ENCODE results near the gene CENPC.
"Not testable (repeated sequence)": the region's sequence is repeated elsewhere in the genome, so short reads cannot be mapped to it uniquely, and the experiment has no call there.

Gene CENPC

DNA sequence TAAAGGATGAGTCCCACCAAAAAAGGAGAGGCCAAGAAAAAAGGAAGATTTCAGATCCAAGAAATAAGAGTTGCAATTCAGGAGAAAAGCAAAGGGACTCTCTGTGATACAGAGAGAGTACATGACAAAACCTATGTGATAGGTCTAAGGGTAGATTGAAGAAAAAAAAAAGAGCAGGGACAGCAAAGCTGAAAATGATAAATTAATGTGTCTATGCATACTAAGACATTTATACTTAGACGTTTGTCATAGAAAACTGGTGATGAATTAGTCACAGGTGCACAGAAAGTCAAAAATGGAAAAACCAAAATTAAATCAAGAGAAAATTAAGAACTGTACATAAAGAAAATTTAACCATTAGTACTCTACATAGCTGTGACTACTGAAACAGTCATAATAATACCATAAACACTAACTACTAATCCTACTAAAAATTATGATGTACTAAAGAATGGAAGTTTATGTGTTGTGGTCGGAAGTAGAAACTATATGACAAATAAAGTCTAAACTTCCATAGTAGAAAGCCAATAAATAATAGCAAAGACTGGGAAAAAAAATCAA, 9.9 kb downstream of the CENPC start:
- no peak for ATAC-seq (replicated peaks)
- peaks cover 51 to 62% of the 10 kb centered on the region in 2 donors for H3K36me3 Mint-ChIP-seq
- no peaks in the 10 kb centered on the region for H3K27me3 Mint-ChIP-seq
- peaks cover 5 to 17% of the 10 kb centered on the region in 2 donors for H3K4me1 Mint-ChIP-seq
- DNase-seq = no peak
- peaks cover 4 to 5% of the 10 kb centered on the region in 2 donors for H3K9me3 Mint-ChIP-seq
- no peak overlapping the region for H3K4me3 Mint-ChIP-seq
- no peak overlapping the region for H3K27ac Mint-ChIP-seq

DNA sequence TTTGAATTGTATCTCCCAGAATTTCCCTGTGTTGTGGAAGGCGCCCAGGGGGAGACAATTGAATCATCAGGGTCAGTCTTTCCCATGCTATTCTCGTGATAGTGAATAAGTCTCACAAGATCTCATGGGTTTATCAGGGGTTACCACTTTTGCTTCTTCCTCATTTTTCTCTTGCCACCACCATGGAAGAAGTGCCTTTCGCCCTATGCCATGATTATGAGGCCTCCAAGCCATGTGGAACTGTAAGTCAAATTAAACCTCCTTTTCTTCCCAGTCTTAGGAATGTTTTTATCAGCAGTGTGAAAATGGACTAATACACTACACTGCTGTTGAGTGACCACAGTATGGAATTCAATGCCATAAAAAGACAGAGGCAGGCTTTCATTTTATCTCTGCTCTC, 12.2 kb downstream of the CENPC start:
- H3K4me1 Mint-ChIP-seq = peaks cover 7 to 22% of the 10 kb centered on the region in 2 donors
- ATAC-seq (replicated peaks) = no peak

DNA sequence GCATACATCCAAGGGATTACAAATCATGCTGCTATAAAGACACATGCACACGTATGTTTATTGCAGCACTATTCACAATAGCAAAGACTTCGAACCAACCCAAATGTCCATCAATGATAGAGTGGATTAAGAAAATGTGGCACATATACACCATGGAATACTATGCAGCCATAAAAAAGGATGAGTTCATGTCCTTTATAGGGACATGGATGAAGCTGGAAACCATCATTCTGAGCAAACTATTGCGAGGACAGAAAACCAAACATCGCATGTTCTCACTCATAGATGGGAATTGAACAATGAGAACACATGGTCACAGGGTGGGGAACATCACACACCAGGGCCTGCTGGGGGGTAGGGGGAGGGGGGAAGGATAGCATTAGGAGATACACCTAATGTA, 12.9 kb downstream of the CENPC start:
- H3K27me3 Mint-ChIP-seq = not testable (repeated sequence)
- H3K36me3 Mint-ChIP-seq = peaks cover 51 to 65% of the 10 kb centered on the region in 2 donors

More for the DNA sequence above, 12.2 kb downstream of the CENPC start:
- H3K4me3 Mint-ChIP-seq = no peak overlapping the region
- peaks cover 4 to 5% of the 10 kb centered on the region in 2 donors for H3K9me3 Mint-ChIP-seq
- DNase-seq = no peak
- no peak overlapping the region for H3K27ac Mint-ChIP-seq
- H3K36me3 Mint-ChIP-seq = peaks cover 53 to 67% of the 10 kb centered on the region in 2 donors
- H3K27me3 Mint-ChIP-seq = no peaks in the 10 kb centered on the region

DNA sequence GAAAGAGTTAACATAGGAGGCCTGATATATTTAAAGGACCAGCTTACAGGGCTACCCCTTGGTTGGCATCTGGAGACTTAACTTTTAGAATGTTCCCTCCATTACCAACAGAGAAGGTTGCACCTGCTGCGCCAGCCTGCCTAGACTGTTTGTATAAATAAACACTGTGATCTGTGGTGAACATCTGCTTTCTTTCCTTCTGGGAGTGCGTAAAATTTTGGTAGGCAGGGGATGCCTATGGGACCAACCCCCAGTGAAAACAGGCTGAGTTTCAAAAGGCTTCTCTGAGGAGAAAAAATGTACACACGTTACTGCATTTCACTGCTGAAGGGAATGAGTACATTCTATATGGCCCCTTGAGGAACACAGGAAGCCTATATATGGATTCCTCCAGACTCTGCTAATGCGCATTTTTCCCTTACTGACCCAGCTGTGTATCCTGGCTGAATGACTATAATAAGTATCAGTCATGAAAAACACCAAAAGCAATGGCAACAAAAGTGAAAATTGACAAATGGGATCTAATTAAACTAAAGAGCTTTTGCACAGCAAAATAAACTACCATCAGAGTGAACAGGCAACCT, 13.8 kb downstream of the CENPC start:
- Mint-ChIP-seq H3K4me3 (no peak overlapping the region), H3K27me3 (no peaks in the 10 kb centered on the region), H3K9me3 (peaks cover 4 to 5% of the 10 kb centered on the region in 2 donors), H3K27ac (no peak overlapping the region), H3K36me3 (peaks cover 51 to 69% of the 10 kb centered on the region in 2 donors), H3K4me1 (peaks cover 13 to 28% of the 10 kb centered on the region in 2 donors)
- no peak for DNase-seq
- ATAC-seq (replicated peaks) = no peak

More for the DNA sequence above, 12.9 kb downstream of the CENPC start:
- not testable (repeated sequence) for H3K27ac Mint-ChIP-seq; DNase-seq; ATAC-seq (replicated peaks); H3K4me3 Mint-ChIP-seq; H3K9me3 Mint-ChIP-seq
- H3K4me1 Mint-ChIP-seq = peaks cover 7 to 22% of the 10 kb centered on the region in 2 donors

DNA sequence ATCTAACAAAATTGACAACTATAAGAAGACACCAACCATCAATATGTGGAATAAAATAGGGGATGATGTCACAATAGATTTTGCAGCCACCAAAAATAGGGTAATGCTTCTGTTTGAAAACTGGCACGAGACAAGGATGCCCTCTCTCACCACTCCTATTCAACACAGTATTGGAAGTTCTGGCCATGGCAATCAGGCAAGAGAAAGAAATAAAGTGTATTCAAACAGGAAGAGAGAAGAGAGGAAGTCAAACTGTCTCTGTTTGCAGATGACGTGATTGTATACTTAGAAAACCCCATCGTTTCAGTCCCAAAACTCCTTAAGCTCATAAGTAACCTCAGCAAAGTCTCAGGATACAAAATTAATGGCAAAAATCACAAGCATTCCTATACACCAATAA, 21.2 kb downstream of the CENPC start:
- not testable (repeated sequence) for H3K4me3 Mint-ChIP-seq; H3K27me3 Mint-ChIP-seq; H3K27ac Mint-ChIP-seq; DNase-seq; ATAC-seq (replicated peaks); H3K9me3 Mint-ChIP-seq
- peaks cover 31 to 71% of the 10 kb centered on the region in 2 donors for H3K4me1 Mint-ChIP-seq
- H3K36me3 Mint-ChIP-seq = peaks cover 41 to 56% of the 10 kb centered on the region in 2 donors

DNA sequence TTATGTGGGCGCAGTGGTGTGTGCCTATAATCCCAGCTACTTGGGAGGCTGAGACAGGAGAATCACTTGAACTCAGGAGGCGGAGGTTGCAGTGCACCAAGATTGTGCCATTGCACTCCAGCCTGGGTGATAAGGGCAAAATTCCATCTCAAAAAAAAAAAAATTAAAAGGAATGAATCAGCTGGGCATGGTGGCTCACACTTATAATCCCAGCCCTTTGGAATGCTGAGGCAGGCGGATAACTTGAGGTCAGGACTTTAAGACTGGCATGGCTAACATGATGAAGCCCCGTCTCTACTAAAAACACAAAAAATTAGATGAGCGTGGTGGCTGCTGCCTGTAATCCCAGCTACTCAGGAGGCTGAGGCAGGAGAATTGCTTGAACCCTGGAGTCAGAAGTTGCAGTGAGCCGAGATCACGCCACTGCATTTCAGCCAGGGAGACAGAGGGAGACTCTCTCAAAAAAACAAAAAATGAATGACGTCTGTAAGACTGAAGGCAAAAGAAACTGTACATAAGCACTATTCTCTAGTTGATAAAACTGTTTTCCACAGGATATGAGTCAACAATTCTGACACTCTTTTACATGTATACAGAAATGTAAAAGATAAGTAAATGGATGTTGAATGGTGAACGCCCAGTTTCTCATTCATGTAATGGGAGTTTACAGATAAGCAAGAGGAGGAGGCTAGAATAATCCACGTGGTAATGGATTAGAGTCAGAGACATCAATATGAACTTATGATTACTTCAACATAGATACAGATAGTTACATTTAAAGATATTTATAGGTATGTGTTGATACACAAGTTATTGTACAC, 22.2 kb downstream of the CENPC start:
- peaks cover 35 to 54% of the 10 kb centered on the region in 2 donors for H3K36me3 Mint-ChIP-seq

DNA sequence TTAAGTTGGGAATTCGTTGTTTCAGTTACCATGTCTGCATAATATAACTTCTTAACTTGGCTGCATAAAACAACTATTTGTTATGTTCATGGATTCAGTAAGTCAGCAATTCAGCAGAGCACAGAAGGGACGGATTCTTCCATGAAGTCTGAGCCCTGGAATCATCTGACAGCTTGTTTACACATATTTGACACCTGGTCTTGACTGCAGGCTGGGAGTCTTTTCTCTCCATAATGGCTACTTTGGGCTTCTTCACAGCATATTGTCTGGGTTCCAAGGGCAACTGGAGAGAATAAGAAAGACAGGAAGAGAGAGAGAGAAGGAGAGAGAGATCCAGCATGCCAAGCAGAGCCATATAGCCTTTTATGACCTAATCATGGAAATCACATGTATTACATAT, 23.1 kb downstream of the CENPC start:
- H3K9me3 Mint-ChIP-seq = peaks cover 2 to 5% of the 10 kb centered on the region in 2 donors
- DNase-seq = no peak
- H3K4me1 Mint-ChIP-seq = peaks cover 29 to 66% of the 10 kb centered on the region in 2 donors
- peaks cover 35 to 54% of the 10 kb centered on the region in 2 donors for H3K36me3 Mint-ChIP-seq
- H3K27me3 Mint-ChIP-seq = no peaks in the 10 kb centered on the region
- no peak overlapping the region for H3K27ac Mint-ChIP-seq
- H3K4me3 Mint-ChIP-seq = no peak overlapping the region
- no peak for ATAC-seq (replicated peaks)

More for the DNA sequence above, 22.2 kb downstream of the CENPC start:
- ATAC-seq (replicated peaks) (no peak), DNase-seq (no peak)
- H3K4me1 Mint-ChIP-seq = peaks cover 29 to 66% of the 10 kb centered on the region in 2 donors
- peaks cover 2 to 5% of the 10 kb centered on the region in 2 donors for H3K9me3 Mint-ChIP-seq
- no peak overlapping the region for H3K27ac Mint-ChIP-seq
- no peaks in the 10 kb centered on the region for H3K27me3 Mint-ChIP-seq
- H3K4me3 Mint-ChIP-seq = no peak overlapping the region

DNA sequence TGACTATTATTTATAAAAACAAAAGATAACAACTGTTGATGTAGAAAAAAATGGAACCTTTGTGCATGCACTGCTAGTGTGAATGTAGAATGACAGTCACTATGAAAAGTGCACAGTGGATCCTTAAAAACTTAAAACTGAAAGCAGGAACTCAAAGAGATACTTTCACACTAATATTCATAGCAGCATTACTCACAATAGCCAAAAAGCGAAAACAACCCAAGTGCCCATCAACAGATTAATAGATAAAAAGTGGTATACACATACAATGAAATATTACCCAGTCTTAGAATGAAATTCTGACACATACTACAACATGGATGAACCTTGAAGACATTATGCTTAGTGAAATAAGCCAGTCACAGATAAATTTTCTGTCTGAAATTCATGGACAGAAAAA, 23.8 kb downstream of the CENPC start:
- peaks cover 23 to 60% of the 10 kb centered on the region in 2 donors for H3K4me1 Mint-ChIP-seq
- DNase-seq = no peak

DNA sequence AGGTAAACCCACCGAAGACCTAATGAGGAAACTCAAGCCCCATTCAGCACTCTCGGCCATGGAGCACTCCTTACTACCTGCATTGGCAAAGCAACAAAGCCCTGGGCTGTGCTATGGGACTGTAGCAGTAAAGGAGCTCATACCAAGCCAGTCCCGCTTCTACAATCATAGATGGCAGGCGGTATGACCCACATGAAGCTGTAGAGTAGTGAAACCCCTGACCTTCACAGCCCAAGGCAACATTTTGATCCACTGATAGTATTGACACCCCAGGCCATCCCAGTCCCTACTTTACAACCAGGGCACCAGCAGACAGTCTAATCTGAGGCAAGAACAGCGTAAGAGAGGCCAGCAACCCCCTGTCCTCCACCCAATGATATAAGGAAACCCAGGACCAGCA, 25.2 kb downstream of the CENPC start:
- H3K9me3 Mint-ChIP-seq = peaks cover 0 to 2% of the 10 kb centered on the region in 2 donors
- peaks cover 16 to 47% of the 10 kb centered on the region in 2 donors for H3K4me1 Mint-ChIP-seq
- no peaks in the 10 kb centered on the region for H3K27me3 Mint-ChIP-seq
- H3K36me3 Mint-ChIP-seq = peaks cover 24 to 37% of the 10 kb centered on the region in 2 donors
- ATAC-seq (replicated peaks) = no peak
- peak overlapping the region; percentile 16 for H3K27ac Mint-ChIP-seq
- no peak overlapping the region for H3K4me3 Mint-ChIP-seq
- DNase-seq = no peak

More for the DNA sequence above, 23.8 kb downstream of the CENPC start:
- Mint-ChIP-seq H3K27ac (no peak overlapping the region), H3K4me3 (no peak overlapping the region), H3K9me3 (peaks cover 2 to 5% of the 10 kb centered on the region in 2 donors), H3K36me3 (peaks cover 33 to 48% of the 10 kb centered on the region in 2 donors), H3K27me3 (no peaks in the 10 kb centered on the region)
- no peak for ATAC-seq (replicated peaks)

DNA sequence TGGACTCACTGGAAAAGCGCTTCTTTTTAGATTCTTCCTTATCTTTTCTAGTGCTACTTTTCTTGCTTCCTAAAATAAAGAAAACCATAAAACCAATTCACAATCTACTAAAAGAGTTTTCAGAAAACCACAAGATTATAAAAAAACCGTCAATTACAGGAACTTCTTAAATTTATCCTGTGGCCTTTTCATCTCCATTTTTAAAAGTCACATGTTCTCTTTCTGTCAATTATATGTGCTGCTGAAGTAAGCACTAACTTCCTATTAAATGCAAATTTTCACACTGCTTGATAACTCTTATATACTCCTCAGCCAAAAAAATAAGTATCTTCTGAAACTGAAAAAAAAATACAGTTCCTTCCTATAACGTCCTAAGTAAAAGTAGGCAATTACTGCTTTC, 32.8 kb downstream of the CENPC start:
- Mint-ChIP-seq H3K4me1 (peaks cover 8 to 9% of the 10 kb centered on the region in 2 donors), H3K27ac (no peak overlapping the region), H3K9me3 (no peaks in the 10 kb centered on the region), H3K27me3 (no peaks in the 10 kb centered on the region), H3K4me3 (no peak overlapping the region), H3K36me3 (peaks cover 19 to 40% of the 10 kb centered on the region in 2 donors)
- ATAC-seq (replicated peaks) = no peak
- no peak for DNase-seq

DNA sequence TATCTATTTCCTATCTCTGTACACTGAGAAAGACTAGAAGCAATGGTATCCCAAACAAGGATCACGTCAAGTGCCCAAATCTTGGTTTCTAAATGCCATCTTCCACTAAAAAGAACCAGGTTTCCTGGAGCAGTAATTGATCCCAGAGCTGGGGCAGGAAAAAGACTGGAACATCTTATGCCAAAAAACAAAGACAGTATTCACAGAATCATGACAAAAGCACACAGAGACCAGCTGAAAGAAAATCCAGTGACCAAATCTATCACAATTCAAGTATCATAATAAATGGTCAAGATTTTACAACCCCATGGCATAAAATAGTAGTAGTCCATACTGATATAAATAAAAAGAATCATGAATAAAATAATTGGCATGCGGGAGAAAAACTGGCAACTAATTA, 44.9 kb downstream of the CENPC start:
- Mint-ChIP-seq H3K9me3 (no peaks in the 10 kb centered on the region), H3K36me3 (peaks cover 33 to 42% of the 10 kb centered on the region in 2 donors), H3K27me3 (no peaks in the 10 kb centered on the region), H3K4me1 (peaks cover 0 to 6% of the 10 kb centered on the region in 2 donors), H3K27ac (no peak overlapping the region), H3K4me3 (no peak overlapping the region)
- ATAC-seq (replicated peaks) (no peak), DNase-seq (no peak)

DNA sequence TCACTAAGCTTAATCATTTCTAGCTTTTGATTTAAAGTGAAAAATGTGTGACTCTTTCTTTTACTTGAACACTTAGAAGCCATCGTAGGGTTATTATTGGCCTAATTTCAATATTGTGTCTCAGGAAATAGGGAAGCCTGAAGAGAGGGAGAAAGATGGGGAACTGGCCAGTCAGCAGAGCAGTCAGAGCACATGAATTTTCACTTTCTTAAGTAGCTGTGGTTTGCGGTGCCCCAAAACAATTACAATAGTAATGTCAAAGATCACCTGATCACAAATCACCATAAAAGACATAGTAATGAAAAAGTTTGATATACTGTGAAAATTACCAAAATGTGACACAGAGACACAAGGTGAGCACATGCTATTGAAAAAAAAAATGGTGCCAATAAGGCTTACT, 45.5 kb downstream of the CENPC start:
- no peak overlapping the region for H3K27ac Mint-ChIP-seq
- peaks cover 0 to 6% of the 10 kb centered on the region in 2 donors for H3K4me1 Mint-ChIP-seq
- peaks cover 33 to 45% of the 10 kb centered on the region in 2 donors for H3K36me3 Mint-ChIP-seq
- DNase-seq (no peak), ATAC-seq (replicated peaks) (no peak)
- no peak overlapping the region for H3K4me3 Mint-ChIP-seq
- H3K9me3 Mint-ChIP-seq = no peaks in the 10 kb centered on the region
- H3K27me3 Mint-ChIP-seq = no peaks in the 10 kb centered on the region

DNA sequence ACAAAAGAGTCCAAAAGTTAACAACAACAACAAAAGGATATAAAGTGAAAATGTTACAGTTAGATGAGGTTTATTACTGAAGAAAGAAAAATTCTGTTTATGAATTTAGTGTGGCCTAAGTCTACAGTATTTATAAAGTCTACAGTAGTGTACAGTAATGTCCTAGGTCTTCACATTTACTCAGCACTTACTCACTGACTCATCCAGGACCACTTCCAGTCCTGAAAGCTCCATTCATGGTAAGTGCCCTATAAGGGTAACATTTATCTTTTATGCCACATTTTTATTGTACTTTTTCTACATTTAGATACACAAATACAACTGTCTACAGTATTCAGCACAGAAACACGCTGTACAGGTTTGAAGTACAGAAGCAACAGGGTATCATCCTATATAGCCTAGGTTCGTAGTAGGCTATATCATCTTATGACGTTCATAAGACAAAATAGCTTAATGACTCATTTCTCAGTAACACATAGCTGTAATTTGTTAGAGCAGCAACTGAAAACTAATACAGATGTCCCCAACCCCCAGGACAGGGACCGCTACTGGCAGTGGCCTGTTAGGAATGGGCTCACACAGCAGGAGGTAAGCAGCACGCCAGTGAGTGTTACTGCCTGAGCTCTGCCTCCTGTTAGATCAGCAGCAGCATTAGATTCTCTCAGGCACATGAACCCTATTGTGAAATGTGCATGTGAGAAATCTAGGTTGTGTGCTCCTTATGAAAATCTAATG, 61.3 kb downstream of the CENPC start:
- no peak overlapping the region for H3K4me3 Mint-ChIP-seq
- H3K27ac Mint-ChIP-seq = no peak overlapping the region
- no peaks in the 10 kb centered on the region for H3K27me3 Mint-ChIP-seq
- peaks cover 8 to 13% of the 10 kb centered on the region in 2 donors for H3K9me3 Mint-ChIP-seq
- H3K4me1 Mint-ChIP-seq = peaks cover 8% of the 10 kb centered on the region in 2 donors
- DNase-seq (no peak), ATAC-seq (replicated peaks) (peak in 1 of 2 donors; percentile 10)
- peaks cover 42 to 56% of the 10 kb centered on the region in 2 donors for H3K36me3 Mint-ChIP-seq

DNA sequence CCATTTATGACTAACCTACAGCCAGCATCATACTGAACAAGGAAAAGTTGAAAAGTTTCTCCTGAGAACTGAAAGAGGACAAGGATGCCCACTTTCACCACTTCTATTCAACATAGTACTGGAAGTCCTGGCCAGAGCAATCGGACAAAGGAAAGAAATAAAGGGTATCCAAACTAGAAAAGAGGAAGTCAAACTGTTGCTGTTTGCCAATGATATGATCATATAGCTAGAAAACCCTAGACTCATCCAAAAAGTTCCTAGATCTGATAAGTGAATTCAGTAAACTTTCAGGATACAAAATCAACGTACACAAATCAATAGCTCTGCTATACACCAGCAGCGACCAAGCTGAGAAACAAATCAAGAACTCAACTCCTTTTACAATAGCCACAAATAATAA, 64.5 kb downstream of the CENPC start:
- no peak overlapping the region for H3K27ac Mint-ChIP-seq
- peaks cover 11 to 14% of the 10 kb centered on the region in 2 donors for H3K4me1 Mint-ChIP-seq
- H3K27me3 Mint-ChIP-seq = no peaks in the 10 kb centered on the region
- ATAC-seq (replicated peaks) (no peak), DNase-seq (no peak)
- peaks cover 17 to 24% of the 10 kb centered on the region in 2 donors for H3K9me3 Mint-ChIP-seq
- peaks cover 67 to 85% of the 10 kb centered on the region in 2 donors for H3K36me3 Mint-ChIP-seq
- no peak overlapping the region for H3K4me3 Mint-ChIP-seq

Data from stimulated activated naive B cell treated with anti-CD40 and anti-IgM and Interleukin-4, amounts not matched to agents 10 μg/mL and 1 μg/mL and 100 μg/mL, for 72 hours (primary cell).